ENCODE results near the gene NUP62. TPM values are rescaled to one million over a fixed set of nuclear protein-coding genes. Genes with fewer than 3 reads are reported as not detected.

Gene NUP62
- total RNA-seq, 1 donor from 2014 or later, result 88.8 TPM

DNA sequence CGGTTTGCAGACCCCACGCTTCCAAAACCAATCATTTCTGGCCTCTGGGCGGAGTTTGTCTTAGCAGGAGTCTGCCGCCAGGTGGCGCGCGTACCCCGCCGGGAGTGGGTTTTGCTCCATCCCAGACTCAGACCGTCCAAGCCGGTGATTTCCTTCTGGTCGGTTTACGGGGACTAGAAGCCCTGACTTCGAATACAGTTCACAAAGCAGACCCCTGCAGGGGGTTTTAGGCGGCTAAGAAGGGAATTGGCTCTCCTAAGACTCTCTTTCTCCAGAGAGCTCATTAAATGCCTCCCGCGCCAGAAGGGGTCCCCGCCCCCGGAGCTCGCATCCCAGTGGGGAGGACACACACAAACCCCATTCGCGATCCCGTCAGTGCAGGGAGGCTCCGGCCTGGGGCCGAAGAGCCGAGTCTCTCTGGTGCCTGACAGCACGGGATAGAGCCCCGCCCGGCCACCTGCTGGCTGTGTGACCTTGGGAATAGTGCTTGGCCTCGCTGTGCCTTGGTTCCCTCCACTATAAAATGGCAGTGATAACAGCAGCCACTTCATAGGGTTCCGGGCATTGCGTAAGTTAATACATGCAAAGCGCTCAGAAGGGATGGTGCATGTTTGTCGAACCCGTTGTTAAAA is 8.6 kb upstream of the NUP62 start:
- TF ChIP-seq, protein P1, sequence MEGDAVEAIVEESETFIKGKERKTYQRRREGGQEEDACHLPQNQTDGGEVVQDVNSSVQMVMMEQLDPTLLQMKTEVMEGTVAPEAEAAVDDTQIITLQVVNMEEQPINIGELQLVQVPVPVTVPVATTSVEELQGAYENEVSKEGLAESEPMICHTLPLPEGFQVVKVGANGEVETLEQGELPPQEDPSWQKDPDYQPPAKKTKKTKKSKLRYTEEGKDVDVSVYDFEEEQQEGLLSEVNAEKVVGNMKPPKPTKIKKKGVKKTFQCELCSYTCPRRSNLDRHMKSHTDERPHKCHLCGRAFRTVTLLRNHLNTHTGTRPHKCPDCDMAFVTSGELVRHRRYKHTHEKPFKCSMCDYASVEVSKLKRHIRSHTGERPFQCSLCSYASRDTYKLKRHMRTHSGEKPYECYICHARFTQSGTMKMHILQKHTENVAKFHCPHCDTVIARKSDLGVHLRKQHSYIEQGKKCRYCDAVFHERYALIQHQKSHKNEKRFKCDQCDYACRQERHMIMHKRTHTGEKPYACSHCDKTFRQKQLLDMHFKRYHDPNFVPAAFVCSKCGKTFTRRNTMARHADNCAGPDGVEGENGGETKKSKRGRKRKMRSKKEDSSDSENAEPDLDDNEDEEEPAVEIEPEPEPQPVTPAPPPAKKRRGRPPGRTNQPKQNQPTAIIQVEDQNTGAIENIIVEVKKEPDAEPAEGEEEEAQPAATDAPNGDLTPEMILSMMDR (conservative IDR thresholded peaks at IDR 0.05), result peak; percentile 99
- Mint-ChIP-seq H3K4me3 (no peak overlapping the region), H3K36me3 (peaks cover 4% of the 10 kb centered on the region), H3K4me1 (ENCODE audit: unreplicated experiment) (no peaks in the 10 kb centered on the region), H3K27ac (no peak overlapping the region), H3K27me3 (peaks cover 7% of the 10 kb centered on the region), H3K9me3 (no peaks in the 10 kb centered on the region)
- peak; percentile 93 for DNase-seq (ENCODE audit: extremely low spot score, unreplicated experiment)

GRCh38 chr19:49936549-49936948 is 7.2 kb upstream of the NUP62 start:
- no peak for DNase-seq (ENCODE audit: extremely low spot score, unreplicated experiment)
- peaks cover 4% of the 10 kb centered on the region for H3K27me3 Mint-ChIP-seq
- no peak overlapping the region for H3K4me3 Mint-ChIP-seq
- no peak overlapping the region for H3K27ac Mint-ChIP-seq
- H3K4me1 Mint-ChIP-seq (ENCODE audit: unreplicated experiment), result no peaks in the 10 kb centered on the region
- no peaks in the 10 kb centered on the region for H3K9me3 Mint-ChIP-seq
- H3K36me3 Mint-ChIP-seq, result peaks cover 4% of the 10 kb centered on the region
- TF ChIP-seq, protein P1 (conservative IDR thresholded peaks at IDR 0.05), result no peak

- Mint-ChIP-seq H3K27me3 (peaks cover 4% of the 10 kb centered on the region), H3K27ac (no peak overlapping the region), H3K4me3 (no peak overlapping the region), H3K36me3 (peaks cover 13% of the 10 kb centered on the region), H3K4me1 (ENCODE audit: unreplicated experiment) (peaks cover 11% of the 10 kb centered on the region), H3K9me3 (peaks cover 4% of the 10 kb centered on the region)
- DNase-seq (ENCODE audit: extremely low spot score, unreplicated experiment), result no peak
- TF ChIP-seq, protein P1 (conservative IDR thresholded peaks at IDR 0.05), result no peak
Observed at GRCh38 chr19:49933643-49934042, 4.3 kb upstream of the NUP62 start.

- TF ChIP-seq, protein P1 (conservative IDR thresholded peaks at IDR 0.05), result no peak
- no peak overlapping the region for H3K4me3 Mint-ChIP-seq
- H3K9me3 Mint-ChIP-seq, result peaks cover 4% of the 10 kb centered on the region
- H3K4me1 Mint-ChIP-seq (ENCODE audit: unreplicated experiment), result peaks cover 13% of the 10 kb centered on the region
- DNase-seq (ENCODE audit: extremely low spot score, unreplicated experiment), result no peak
- no peak overlapping the region for H3K27ac Mint-ChIP-seq
- H3K36me3 Mint-ChIP-seq, result peaks cover 18% of the 10 kb centered on the region
- H3K27me3 Mint-ChIP-seq, result peaks cover 4% of the 10 kb centered on the region
Observed at GRCh38 chr19:49932731-49933131, 3.4 kb upstream of the NUP62 start.

DNA sequence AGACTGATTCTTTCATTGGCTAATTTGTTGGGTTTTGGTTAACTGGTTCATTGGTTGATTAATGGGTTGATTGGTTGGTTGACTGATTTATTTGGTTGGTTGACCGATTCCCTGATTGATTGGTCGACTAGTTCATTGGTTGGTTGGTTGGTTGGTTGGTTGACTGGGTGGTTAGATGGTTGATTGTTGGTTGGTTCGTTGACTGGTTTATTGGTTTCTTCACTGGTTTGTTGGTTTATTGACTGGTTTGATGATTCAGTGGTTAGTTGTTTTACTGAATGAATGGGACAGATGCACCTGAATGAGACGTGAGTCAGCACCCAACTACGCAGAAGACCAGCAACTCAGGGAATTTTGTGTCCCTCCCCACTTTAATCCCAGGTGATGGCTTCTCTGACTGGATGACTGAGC is 2.7 kb upstream of the NUP62 start:
- Mint-ChIP-seq H3K4me1 (ENCODE audit: unreplicated experiment) (peaks cover 20% of the 10 kb centered on the region), H3K36me3 (peaks cover 25% of the 10 kb centered on the region), H3K4me3 (peak overlapping the region; percentile 3)

More for the DNA sequence above, 2.7 kb upstream of the NUP62 start:
- Mint-ChIP-seq H3K9me3 (peaks cover 4% of the 10 kb centered on the region), H3K27ac (no peak overlapping the region), H3K27me3 (peaks cover 4% of the 10 kb centered on the region)
- no peak for DNase-seq (ENCODE audit: extremely low spot score, unreplicated experiment)
- TF ChIP-seq, protein P1 (conservative IDR thresholded peaks at IDR 0.05), result no peak

Data from type B pancreatic cell (in vitro differentiated cells).